GM18868 (cell line): Measurements from ENCODE around the gene WFDC13.
"Not testable (repeated sequence)": the region's sequence is repeated elsewhere in the genome, so short reads cannot be mapped to it uniquely, and the experiment has no call there.

Experiments
- ATAC-seq: cut with Tn5 transposase; IDR thresholded peaks from one replicate; pipeline ENCODE4 v1.9.1; 2021; ENCODE audit warnings: mild to moderate bottlenecking, moderate library complexity; ENCODE audit not compliant: unreplicated experiment

The WFDC13 gene, protein sequence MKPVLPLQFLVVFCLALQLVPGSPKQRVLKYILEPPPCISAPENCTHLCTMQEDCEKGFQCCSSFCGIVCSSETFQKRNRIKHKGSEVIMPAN

DNA sequence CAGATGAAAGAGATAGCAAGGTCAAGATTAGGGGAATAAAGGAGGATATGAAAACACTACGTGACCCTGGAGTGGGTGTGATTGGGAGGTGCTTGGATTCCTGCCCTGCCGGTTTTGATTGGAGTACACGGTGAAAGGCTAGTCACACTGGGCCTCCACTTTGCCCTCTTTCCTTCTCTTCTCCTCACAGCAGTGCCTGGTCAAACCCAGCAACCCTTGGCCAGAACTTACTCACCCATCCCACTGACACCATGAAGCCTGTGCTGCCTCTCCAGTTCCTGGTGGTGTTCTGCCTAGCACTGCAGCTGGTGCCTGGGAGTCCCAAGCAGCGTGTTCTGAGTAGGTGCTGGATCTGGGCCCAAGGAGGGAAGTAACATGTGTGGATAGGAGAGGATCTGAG, at the start of gene WFDC13:
Gene WFDC13, plus strand, starts transcription at position 166 of the 400 bp plus-strand sequence. Its CDS starts 86 bp downstream, at position 252.
- no peak for ATAC-seq

DNA sequence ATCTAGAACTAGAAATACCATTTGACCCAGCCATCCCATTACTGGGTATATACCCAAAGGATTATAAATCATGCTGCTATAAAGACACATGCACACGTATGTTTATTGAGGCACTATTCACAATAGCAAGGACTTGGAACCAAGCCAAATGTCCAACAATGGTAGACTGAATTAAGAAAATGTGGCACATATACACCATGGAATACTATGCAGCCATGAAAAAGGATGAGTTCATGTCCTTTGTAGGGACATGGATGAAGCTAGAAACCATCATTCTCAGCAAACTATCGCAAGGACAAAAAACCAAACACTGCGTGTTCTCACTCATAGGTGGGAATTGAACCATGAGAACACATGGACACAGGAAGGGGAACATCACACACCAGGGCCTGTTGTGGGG, 44.8 kb upstream of the WFDC13 start:
- ATAC-seq = not testable (repeated sequence)

DNA sequence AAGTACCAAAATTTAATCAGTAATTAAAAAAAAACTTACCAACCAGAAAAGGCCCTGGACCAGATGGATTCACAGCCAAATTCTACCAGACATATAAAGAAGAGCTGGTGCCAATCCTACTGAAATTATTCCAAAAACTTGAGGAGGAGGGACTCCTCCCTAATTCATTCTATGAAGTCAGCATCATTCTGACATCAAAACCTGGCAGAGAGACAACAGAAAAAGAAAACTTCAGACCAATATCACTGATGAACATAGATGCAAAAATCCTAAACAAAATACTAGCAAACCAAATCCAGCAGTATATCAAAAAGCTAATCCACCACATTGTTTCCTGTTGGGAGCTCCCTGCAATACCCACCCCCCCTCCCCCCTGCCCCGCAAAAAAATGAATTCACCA, 31.7 kb upstream of the WFDC13 start, which contains the start of gene WFDC11:
Gene WFDC11, minus strand, starts transcription at position 101 of the 400 bp plus-strand sequence. CDS start 19,639 bp downstream, outside the sequence.
- no peak for ATAC-seq

DNA sequence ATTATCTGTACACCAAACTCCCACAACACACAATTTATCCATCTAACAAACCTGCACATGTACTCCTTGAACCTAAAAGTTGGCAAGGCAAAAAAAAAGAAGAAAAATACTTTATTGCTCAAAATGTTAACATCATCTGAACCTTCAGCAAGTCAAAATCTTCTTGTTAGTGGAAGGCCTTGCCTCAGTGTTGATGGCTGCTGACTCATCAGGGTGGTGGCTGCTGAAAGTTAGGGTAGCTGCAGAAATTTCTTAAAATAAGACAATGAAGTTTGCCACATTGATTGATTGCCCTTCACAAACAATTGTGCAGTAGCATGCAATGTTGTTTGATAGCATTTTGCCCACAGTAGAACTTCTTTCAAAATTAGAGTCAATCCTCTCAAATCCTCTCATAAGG, 29.1 kb upstream of the WFDC13 start:
- no peak for ATAC-seq

DNA sequence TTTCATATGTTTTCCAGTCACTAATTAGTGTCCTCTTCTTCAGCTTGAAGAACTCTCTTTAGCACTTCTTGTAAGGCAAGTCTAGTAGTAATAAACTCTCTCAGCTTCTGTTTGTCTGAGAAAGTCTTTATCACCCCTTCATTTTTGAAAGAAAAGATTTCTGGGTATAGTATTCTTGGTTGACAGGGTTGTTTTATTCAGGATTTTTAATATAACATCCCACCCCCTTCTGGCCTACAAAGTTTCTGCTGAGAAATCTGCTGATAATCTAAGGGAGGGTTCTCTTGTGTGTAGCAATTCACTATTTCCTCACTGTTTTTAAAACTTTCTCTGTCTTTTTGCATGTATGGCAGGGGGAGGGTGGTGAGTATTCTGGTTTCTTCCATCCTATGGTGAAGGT, 22.2 kb upstream of the WFDC13 start:
- no peak for ATAC-seq

DNA sequence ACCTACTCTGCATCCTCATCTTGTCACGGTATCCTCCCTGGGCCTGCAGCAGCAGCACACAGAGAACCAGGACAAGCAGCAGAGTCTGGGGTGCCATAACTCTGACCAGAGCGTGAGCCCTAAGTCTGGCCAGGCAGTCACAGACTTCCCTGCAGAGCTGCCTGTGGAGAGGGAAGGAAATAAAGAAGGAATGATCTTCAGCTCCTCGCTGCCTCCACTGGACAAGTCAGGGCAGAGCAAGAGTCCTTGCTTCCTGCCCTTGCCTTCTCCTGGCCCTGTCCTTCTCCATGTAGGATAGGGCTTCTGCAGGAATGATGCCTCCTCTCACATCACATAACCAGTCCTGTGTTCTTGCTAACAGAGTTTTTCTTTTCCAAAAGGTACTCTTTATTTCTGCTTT, 15.9 kb upstream of the WFDC13 start:
- ATAC-seq = no peak

DNA sequence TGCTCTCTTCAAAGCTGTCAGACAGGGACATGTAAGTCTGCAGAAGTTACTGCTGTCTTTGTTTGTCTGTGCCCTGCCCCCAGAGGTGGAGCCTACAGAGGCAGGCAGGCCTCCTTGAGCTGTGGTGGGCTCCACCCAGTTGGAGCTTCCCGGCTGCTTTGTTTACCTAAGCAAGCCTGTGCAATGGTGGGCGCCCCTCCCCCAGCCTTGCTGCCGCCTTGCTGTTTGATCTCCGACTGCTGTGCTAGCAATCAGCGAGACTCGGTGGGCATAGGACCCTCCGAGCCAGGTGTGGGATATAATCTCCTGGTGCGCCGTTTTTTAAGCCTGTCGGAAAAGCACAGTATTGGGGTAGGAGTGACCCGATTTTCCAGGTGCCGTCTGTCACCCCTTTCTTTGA, 8.5 kb upstream of the WFDC13 start:
- not testable (repeated sequence) for ATAC-seq

DNA sequence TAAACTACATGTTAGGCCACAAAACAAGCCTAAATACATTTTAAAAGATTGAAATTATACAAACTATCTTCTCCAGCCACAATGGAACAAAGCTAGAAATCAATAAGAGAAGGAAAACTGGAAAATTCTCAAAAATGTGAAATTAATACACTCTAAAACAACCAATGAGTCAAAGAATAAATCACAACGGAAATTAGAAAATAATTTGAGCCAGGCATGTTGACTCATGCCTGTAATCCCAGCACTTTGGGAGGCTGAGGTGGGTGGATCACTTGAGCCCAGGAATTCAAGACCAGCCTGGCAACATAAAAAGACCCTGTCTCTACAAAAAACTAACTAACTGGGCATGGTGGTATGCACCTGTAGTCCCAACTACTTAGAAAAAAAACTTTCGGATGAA, 6.3 kb upstream of the WFDC13 start:
- no peak for ATAC-seq

DNA sequence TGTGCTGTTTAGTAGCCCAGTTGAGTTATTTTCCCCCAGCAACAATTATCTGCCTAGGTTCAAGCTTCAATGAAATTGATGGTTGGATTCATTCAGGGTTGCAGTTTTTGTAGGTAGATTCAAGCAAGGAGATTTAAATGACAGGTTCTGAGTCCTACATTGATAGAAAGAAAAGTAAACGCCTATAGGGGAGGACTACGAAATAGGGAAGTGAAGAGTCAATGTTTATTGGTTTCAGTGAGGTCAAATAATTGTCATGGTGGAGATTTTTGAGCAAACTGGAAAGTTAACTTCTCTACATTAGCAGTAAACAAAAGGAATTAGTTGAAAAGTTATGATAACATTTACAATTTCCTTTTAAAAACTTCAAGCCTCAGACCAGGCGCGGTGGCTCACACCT, 734 bp upstream of the WFDC13 start:
- ATAC-seq = no peak

DNA sequence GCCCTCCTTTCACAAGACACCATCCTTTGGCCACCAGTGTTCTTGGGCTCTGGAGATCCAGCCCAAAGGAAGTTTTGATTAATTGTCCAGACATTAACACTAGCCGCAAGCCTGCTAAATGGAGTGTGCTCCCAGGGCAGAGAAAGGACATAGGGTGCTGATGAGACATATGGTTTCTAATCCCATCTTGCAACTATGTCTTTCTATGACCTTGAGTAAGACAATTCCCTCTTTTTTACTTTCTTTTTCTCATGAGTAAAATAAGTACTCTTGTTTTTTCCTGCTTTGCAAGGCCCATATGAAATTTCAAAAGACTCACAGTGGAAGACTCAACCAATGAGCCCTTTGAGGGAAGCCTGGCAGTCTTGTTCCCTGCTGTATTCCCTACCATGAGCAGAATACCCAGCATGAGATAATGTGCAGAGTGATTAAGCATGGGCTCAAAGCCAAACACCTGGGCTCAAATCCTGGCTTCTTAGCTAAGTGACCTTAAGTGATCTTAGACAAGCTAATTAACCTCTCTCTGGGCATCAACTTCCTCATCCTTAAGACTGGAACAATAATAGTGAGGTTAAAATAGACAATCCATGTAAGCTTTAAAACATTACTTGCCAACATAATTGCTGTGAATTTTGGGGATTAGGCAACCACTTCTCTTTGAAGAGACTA, 3.3 kb downstream of the WFDC13 start, which contains the start of gene WFDC10B:
Gene WFDC10B, minus strand, starts transcription at position 51 of the 669 bp plus-strand sequence. CDS start 19,027 bp downstream, outside the sequence.
- ATAC-seq = no peak

DNA sequence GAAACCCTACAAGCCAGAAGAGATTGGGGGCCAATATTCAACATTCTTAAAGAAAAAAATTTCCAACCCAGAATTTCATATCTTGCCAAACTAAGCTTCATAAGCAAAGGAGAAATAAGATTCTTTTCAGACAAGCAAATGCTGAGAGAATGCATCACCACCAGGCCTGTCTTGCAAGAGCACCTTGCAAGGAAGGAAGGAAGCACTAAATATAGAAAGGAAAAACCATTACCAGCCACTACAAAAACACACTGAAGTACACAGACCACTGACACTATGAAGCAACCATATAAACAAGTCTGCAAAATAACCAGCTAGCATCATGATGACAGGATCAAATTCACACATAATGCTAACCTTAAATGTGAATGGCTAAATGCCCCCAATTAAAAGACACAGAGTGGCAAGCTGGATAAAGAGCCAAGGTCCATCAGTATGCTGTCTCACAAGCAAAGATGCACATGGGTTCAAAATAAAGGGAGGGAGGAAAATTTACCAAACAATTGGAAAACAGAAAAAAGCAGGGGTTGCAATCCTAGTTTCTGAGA, 14.4 kb downstream of the WFDC13 start:
- ATAC-seq = not testable (repeated sequence)

DNA sequence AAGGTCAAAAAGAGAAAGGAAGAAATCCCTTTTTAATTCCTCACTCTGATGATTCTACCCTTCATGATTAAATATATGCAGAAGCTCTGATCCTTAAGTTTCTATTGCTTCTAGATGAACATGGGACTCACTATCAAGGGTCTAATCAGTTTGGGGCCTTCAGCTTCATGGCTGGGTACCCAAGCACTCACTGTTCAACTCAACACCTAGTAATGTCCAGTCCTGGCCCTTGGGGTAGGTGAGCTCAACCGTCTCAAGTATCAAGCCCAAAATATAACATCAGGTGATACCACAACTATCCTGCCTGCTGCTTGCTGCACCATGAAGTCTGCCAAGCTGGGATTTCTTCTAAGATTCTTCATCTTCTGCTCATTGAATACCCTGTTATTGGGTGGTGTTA, 20.2 kb downstream of the WFDC13 start, which contains the start of gene SPINT4:
Gene SPINT4, plus strand, starts transcription at position 301 of the 400 bp plus-strand sequence. Its CDS starts 21 bp downstream, at position 322.
- ATAC-seq = no peak

DNA sequence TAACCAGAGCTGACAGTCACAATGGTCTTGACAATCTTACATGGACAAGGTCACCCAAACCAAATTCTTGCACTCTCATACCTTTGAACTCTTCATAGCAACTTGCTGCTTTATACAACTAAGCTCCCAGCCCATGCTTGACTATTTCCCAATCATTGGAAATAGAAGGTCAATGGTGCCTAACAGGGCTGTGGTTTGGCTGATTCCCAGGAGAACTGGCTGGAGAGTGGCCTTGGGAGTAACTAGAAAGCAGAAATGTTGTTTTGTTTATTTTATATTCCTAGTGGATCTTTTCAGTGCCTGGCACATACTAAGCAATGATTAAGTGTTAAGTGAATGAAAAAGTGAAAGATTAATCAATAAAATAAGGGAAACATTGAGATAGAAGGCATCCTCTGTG, 23.3 kb downstream of the WFDC13 start:
- no peak for ATAC-seq

DNA sequence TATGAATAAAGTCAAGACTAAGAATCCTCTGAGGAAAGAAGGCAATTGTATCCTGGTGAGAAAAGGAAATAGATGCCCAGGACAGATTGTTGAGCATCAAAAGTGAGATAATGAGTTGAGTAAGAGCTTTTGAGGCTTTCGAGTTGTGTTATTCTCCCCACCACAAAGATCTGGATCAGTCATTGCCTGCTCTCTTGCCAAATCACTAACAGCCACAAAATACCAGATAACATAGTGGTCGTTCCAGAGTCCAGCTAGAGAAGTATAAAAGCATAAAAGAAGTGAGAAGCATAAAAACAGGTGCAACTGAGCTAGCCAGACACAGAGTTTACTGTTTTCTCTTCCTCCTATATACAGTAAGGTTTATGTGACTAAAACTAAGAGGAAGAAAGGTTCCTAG, 25.2 kb downstream of the WFDC13 start:
- no peak for ATAC-seq

DNA sequence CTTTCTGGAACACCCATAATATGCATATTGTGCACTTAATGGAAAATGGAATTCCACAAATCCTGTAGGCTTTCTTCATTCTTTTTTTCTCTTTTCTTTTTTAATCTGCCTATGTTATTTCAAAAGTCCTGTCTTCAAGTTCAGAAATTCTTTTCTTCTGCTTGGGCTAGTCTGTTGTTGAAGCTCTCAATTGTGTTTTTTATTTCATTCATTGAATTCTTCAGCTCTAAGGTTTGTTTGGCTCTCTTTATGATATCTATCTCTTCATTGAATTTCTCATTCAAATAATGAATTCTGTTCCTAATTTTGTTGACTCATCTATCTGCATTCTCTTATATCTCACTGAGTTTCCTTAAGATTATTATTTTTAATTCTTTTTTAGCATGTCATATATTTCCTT, 30.4 kb downstream of the WFDC13 start:
- ATAC-seq = no peak

DNA sequence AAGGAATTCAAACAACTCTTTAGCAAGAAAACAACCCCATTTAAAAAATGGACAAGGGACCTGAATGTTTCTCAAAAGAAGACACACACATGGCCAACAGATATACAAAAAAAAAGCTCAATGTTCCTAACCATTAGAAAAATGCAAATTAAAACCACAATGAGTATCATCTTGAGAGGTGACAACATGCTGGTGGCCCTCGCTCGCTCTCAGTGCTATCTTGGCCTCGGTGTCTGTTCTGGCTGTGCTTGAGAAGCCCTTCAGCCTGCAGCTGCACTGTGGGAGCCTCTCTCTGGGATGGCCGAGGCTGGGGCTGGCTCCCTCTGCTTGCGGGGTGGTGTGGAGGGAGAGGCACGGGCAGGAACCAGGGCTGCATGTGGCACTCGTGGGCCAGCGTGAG, 33.7 kb downstream of the WFDC13 start:
- no peak for ATAC-seq

DNA sequence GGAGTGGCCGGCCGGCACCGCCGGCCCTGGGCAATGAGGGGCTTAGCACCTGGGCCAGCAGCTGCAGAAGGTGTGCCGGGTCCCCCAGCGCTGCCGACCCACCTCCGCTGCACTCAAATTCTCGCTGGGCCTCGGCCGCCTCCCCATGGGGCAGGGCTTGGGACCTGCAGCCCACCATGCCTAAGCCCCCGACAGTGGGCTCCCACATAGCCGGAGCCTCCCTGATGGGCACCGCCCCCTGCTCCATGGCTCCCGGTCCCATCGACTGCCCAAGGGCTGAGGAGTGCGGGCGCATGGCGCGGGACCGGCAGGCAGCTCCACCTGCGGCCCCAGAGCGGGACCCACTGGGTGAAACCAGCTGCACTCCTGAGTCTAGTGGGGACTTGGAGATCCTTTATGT, 34.1 kb downstream of the WFDC13 start:
- no peak for ATAC-seq

DNA sequence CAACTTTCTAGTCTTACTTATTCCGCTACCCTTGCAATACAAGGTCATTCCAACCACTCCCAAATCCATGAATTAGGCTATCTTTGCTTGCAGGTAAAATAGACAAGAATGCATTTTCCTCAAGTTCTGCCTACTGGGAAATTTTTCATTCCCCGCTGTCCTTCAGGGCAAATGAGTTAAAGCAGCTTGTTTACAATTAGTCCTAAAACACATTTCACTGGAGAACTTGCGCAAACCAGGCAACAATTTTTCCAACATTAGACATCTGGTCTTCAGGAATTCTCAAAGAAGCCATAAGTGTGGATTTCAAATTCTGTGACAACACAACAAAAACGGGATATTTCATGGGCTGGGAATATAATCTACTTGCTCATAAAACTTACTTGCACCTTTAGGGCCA, 40.8 kb downstream of the WFDC13 start:
- no peak for ATAC-seq

DNA sequence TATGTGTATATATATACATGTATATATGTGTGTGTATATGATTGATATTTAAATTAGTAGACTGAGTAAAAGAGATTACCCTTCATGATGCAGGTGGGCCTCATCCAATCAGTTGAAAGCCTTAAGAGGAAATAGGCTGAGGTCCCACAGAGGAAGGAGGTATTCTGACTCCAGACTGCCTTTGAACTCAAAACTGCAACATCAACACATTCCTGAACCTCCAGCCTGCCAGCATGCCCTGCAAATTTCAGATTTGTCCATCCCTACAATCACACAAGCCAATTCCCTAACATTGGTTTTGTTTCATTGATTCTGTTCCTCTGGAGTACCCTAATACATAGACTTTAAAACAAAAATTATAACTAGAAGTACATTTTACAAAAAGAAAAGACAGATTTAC, 43.2 kb downstream of the WFDC13 start:
- ATAC-seq = no peak

DNA sequence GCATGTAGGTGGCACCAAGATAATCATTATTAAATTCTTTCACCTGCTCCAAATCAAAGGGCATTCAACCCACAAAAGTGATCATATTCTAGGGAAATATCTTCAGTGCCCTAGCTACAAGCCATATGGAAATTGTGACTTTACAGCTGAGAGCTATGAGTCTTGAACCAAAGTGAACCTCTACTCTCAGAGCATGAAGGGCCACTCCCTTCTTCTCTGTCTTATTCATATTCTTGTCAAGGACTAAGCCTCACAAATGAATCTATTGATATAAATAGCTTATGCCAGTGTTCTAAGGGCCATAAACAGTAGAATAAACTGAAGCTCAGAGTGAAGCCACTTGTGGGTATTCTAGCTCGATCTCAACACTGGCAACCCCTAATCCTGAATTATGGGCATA, 49.9 kb downstream of the WFDC13 start:
- no peak for ATAC-seq

DNA sequence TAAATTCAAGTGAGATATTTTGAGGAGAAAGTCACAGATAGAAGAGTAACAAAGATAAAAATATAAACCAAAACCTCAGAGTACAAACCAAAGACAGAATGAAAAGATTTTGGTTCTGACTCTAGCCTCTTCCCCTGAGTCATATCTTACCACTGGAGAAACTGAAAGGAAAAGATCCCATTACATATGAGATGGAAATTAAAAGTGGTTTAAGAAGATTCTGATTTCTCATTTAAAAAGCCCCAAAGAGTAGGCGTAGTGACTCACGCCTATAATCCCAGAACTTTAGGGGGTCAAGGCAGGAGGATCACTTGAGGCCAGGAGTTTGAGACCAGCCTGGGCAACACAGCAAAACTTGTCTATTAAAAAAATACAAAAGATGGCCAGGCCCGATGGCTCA, 50.9 kb downstream of the WFDC13 start:
- no peak for ATAC-seq

DNA sequence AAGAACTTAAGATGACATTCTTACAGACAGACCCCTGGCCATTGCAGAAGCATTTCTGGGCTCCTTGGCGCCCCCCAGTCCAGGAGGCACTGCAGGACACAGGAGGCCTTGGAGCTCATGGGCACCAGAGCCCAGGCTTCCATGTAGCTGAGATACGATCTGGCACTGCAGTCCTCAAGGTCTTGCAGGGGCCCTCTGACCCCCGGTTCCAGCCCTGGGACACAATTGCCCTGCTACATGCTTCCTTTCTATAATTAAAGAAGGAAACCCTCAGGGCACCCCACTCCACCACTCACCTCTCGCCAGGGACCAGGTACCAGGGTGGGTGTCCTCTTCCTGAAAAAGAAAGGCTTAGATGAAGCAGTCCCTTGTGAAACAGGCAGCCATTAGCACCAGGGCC, 56.3 kb downstream of the WFDC13 start:
- ATAC-seq = no peak
